Hepatocyte (in vitro differentiated cells): ENCODE measurements around the gene SMAP2. TPM values are rescaled to one million over a fixed set of nuclear protein-coding genes. Genes with fewer than 3 reads are reported as not detected.

ENCODE experiments used
- DNase-seq: peaks from one replicate; pipeline ENCODE4 v3.0.0-alpha.2; 2016; ENCODE audit warnings: low spot score
- H2AFZ ChIP-seq: fragments of 200-600 bp; sonication (generic); 2 replicates; pipeline ENCODE4 v1.6.0; 2016; ENCODE audit warnings: antibody characterized with exemption, mild to moderate bottlenecking
- H3K27ac ChIP-seq: fragments of 200-600 bp; sonication (generic); 2 replicates; pipeline ENCODE4 v1.5.1; 2016; ENCODE audit warnings: mild to moderate bottlenecking
- H3K27me3 ChIP-seq: fragments of 200-600 bp; sonication (generic); 2 replicates; pipeline ENCODE4 v1.6.1; 2016
- H3K36me3 ChIP-seq: fragments of 200-600 bp; sonication (generic); replicated peaks from 2 replicates; pipeline ENCODE4 v1.5.1; 2016; ENCODE audit warnings: low read depth; ENCODE audit not compliant: insufficient read depth
- H3K4me1 ChIP-seq: fragments of 200-600 bp; sonication (generic); 2 replicates; pipeline ENCODE4 v1.5.1; 2016; ENCODE audit warnings: mild to moderate bottlenecking, moderate library complexity; ENCODE audit not compliant: insufficient read depth
- H3K4me2 ChIP-seq: fragments of 200-600 bp; sonication (generic); 2 replicates; pipeline ENCODE4 v1.6.0; 2016
- H3K4me3 ChIP-seq: fragments of 200-600 bp; sonication (generic); 2 replicates; pipeline ENCODE4 v1.5.1; 2016; ENCODE audit warnings: mild to moderate bottlenecking
- H3K79me2 ChIP-seq: fragments of 200-600 bp; sonication (generic); 2 replicates; pipeline ENCODE4 v1.6.0; 2017; ENCODE audit warnings: mild to moderate bottlenecking
- H3K9me2 ChIP-seq: fragments of 200-600 bp; sonication (generic); replicated peaks from 2 replicates; pipeline ENCODE4 v1.6.0; 2017; ENCODE audit warnings: mild to moderate bottlenecking; ENCODE audit not compliant: insufficient read depth
- H3K9me3 ChIP-seq: fragments of 200-600 bp; sonication (generic); 2 replicates; pipeline ENCODE4 v1.5.1; 2016; ENCODE audit warnings: low read depth, mild to moderate bottlenecking
- H4K20me1 ChIP-seq: fragments of 200-600 bp; sonication (generic); 2 replicates; pipeline ENCODE4 v1.6.0; 2016; ENCODE audit warnings: mild to moderate bottlenecking; ENCODE audit not compliant: insufficient read depth, poor library complexity, severe bottlenecking
- CTCF ChIP-seq: fragments of 200-600 bp; sonication (generic); IDR thresholded peaks from 2 replicates; pipeline ENCODE4 v1.5.1; 2016; ENCODE audit warnings: antibody characterized with exemption, mild to moderate bottlenecking; ENCODE audit not compliant: poor library complexity
- EZH2 ChIP-seq: fragments of 200-600 bp; sonication (generic); IDR thresholded peaks from 2 replicates; pipeline ENCODE4 v1.6.1; 2016; ENCODE audit warnings: antibody characterized with exemption, mild to moderate bottlenecking, borderline replicate concordance
- EZH2phosphoT487 ChIP-seq: fragments of 200-600 bp; sonication (generic); IDR thresholded peaks from one replicate; pipeline ENCODE4 v1.6.1; 2018; ENCODE audit warnings: antibody characterized with exemption, mild to moderate bottlenecking, low read depth, moderate library complexity; ENCODE audit not compliant: unreplicated experiment, severe bottlenecking
- WGBS: methylation state at CpG from one replicate; pipeline ENCODE4 v1.1.6; 2016; ENCODE audit warnings: low lambda C conversion rate; ENCODE audit errors: missing lambda C conversion rate; 5-methylcytosine and 5-hydroxymethylcytosine counted together
- polyA plus RNA-seq: library from polyadenylated mRNA; unstranded; fragments of >200 nt; fragmentation: Nextera tagmentation; extraction: Ambion mirVana; gene quantifications from 2 replicates; pipeline ENCODE4 v1.2.1, GENCODE V29; 2016
- total RNA-seq: library from RNA; depleted of rRNA; stranded (reverse); fragments of >200 nt; gene quantifications from 2 replicates; pipeline ENCODE4 v1.2.3, GENCODE V29; 2014

SMAP2 gene
- total and polyA plus RNA-seq, 2 experiments from 2014 or later, result 22.9 to 23.1 TPM

- H3K36me3 ChIP-seq, result no peaks in the 10 kb centered on the region
- H3K79me2 ChIP-seq, result peaks cover 48% of the 10 kb centered on the region
- no peaks in the 10 kb centered on the region for H3K27me3 ChIP-seq
- no peaks in the 10 kb centered on the region for H4K20me1 ChIP-seq
- H3K4me1 ChIP-seq, result no peaks in the 10 kb centered on the region
- peak overlapping the region; percentile 20 for H3K4me2 ChIP-seq
- TF ChIP-seq EZH2 (no peak), EZH2phosphoT487 (no peak), CTCF (peak; percentile 89)
- H3K4me3 ChIP-seq, result no peak overlapping the region
- H3K9me2 ChIP-seq, result no peaks in the 10 kb centered on the region
- H3K27ac ChIP-seq, result no peak overlapping the region
- WGBS, result 56% methylated on average over 11 of the region's 11 CpGs
- H3K9me3 ChIP-seq, result no peaks in the 10 kb centered on the region
- no peak overlapping the region for H2AFZ ChIP-seq
- DNase-seq, result peak; percentile 59
Measured at GRCh38 chr1:40404670-40405462, 31.3 kb downstream of the SMAP2 start.

GRCh38 chr1:40405812-40406211, 32.3 kb downstream of the SMAP2 start:
- H3K4me2 ChIP-seq, result no peak overlapping the region
- no peaks in the 10 kb centered on the region for H3K9me3 ChIP-seq
- H3K36me3 ChIP-seq, result no peaks in the 10 kb centered on the region
- no peak overlapping the region for H3K4me3 ChIP-seq
- H3K79me2 ChIP-seq, result peaks cover 38% of the 10 kb centered on the region
- H3K4me1 ChIP-seq, result no peaks in the 10 kb centered on the region
- H4K20me1 ChIP-seq, result no peaks in the 10 kb centered on the region
- no peak for DNase-seq
- no peak overlapping the region for H2AFZ ChIP-seq
- H3K27me3 ChIP-seq, result no peaks in the 10 kb centered on the region
- no peaks in the 10 kb centered on the region for H3K9me2 ChIP-seq
- WGBS, result 59% methylated on average over 4 of the region's 4 CpGs
- no peak overlapping the region for H3K27ac ChIP-seq
- TF ChIP-seq EZH2, result no peak
- no peak for TF ChIP-seq CTCF

GRCh38 chr1:40407453-40407852, 33.9 kb downstream of the SMAP2 start:
- no peaks in the 10 kb centered on the region for H3K9me3 ChIP-seq
- no peaks in the 10 kb centered on the region for H3K4me1 ChIP-seq
- TF ChIP-seq EZH2, result no peak
- no peak for TF ChIP-seq EZH2phosphoT487
- no peak for TF ChIP-seq CTCF
- H3K36me3 ChIP-seq, result no peaks in the 10 kb centered on the region
- DNase-seq, result no peak
- no peaks in the 10 kb centered on the region for H3K27me3 ChIP-seq
- H2AFZ ChIP-seq, result no peak overlapping the region
- no peak overlapping the region for H3K4me2 ChIP-seq
- no peaks in the 10 kb centered on the region for H3K9me2 ChIP-seq
- peaks cover 25% of the 10 kb centered on the region for H3K79me2 ChIP-seq
- no peak overlapping the region for H3K4me3 ChIP-seq
- H4K20me1 ChIP-seq, result no peaks in the 10 kb centered on the region
- no peak overlapping the region for H3K27ac ChIP-seq

- 86% methylated on average over 4 of the region's 4 CpGs for WGBS
- TF ChIP-seq EZH2phosphoT487, result no peak
- no peak for TF ChIP-seq CTCF
- no peak for TF ChIP-seq EZH2
- Histone ChIP-seq H3K79me2 (peaks cover 11% of the 10 kb centered on the region), H4K20me1 (no peaks in the 10 kb centered on the region), H2AFZ (no peak overlapping the region), H3K4me3 (no peak overlapping the region), H3K9me2 (no peaks in the 10 kb centered on the region), H3K9me3 (no peaks in the 10 kb centered on the region), H3K4me2 (no peak overlapping the region), H3K27ac (no peak overlapping the region), H3K36me3 (no peaks in the 10 kb centered on the region), H3K27me3 (no peaks in the 10 kb centered on the region), H3K4me1 (no peaks in the 10 kb centered on the region)
- DNase-seq, result no peak
Measured at GRCh38 chr1:40409467-40409866, 35.9 kb downstream of the SMAP2 start.
